ENCODE measurements around the gene FBXL19.

GRCh38 chr16:30947859-30948666, 24.7 kb downstream of the FBXL19 start:
- TF ChIP-seq, protein P1, sequence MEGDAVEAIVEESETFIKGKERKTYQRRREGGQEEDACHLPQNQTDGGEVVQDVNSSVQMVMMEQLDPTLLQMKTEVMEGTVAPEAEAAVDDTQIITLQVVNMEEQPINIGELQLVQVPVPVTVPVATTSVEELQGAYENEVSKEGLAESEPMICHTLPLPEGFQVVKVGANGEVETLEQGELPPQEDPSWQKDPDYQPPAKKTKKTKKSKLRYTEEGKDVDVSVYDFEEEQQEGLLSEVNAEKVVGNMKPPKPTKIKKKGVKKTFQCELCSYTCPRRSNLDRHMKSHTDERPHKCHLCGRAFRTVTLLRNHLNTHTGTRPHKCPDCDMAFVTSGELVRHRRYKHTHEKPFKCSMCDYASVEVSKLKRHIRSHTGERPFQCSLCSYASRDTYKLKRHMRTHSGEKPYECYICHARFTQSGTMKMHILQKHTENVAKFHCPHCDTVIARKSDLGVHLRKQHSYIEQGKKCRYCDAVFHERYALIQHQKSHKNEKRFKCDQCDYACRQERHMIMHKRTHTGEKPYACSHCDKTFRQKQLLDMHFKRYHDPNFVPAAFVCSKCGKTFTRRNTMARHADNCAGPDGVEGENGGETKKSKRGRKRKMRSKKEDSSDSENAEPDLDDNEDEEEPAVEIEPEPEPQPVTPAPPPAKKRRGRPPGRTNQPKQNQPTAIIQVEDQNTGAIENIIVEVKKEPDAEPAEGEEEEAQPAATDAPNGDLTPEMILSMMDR (IDR thresholded peaks at IDR 0.05), result no peak
- TF ChIP-seq POLR2A (IDR thresholded peaks at IDR 0.05), result no peak

Data from body of pancreas (tissue), 4 donors.